Stimulated activated CD8-positive, alpha-beta memory T cell treated with anti-CD3 and anti-CD28 coated beads, Interleukin-12 subunit alpha, Interleukin-12 subunit beta, amount 100 ng/mL, for 4 hours (primary cell): ENCODE measurements around the gene SERPIND1.
"Not testable (repeated sequence)": the region's sequence is repeated elsewhere in the genome, so short reads cannot be mapped to it uniquely, and the experiment has no call there.

Source experiments
- DNase-seq: peaks from one replicate; pipeline ENCODE4 v3.0.0-alpha.2; 2020; ENCODE audit warnings: low read depth

Gene SERPIND1

DNA sequence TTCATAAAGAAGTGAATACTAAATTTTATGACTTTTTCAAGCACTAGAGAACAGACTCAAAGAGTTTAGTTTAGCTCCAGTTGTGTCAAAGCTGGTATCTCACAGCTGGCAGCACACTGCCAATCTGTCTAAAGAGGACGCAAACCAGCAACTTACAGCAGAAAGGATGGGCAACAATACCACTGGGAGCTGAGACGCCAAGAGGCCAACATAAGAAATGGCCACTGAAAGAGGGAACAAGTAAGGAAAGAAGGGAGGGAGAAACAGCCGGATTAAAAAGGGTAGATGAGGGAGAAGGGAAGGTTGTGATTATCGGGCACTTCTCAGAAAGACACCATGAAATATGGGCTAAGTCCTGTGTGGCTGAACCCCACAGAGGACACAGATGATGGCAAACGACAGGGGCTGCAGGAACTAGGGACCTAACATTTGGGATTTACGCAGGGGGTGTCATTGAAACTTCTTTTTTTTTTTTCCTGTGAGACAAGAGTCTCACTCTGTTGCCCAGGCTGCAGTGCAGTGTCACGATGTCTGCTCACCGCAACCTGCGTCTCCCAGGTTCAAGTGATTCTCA lies 41.7 kb downstream of the SERPIND1 start:
- DNase-seq, result no peak

GRCh38 chr22:20816559-20816958 lies 42.6 kb downstream of the SERPIND1 start:
- DNase-seq, result no peak

DNA sequence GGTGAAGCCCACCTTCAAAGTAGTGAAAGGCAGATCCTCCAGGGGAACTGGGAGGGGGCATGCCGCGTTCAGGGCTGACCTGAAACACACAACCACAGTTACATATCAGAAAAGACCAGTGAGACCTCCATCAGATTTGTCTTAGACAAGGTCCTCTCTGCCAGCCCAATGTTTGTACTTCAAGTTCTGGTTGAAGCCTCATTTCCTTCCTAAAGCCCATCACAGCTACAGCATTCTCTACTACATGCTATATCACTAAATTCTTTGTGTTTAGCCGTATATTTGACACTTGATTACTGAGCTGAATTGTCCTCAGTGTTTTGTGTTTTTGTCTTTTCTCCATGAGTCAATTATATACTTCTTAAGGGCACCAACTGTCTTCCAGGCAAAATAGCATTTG lies 44.6 kb downstream of the SERPIND1 start:
- DNase-seq, result no peak

DNA sequence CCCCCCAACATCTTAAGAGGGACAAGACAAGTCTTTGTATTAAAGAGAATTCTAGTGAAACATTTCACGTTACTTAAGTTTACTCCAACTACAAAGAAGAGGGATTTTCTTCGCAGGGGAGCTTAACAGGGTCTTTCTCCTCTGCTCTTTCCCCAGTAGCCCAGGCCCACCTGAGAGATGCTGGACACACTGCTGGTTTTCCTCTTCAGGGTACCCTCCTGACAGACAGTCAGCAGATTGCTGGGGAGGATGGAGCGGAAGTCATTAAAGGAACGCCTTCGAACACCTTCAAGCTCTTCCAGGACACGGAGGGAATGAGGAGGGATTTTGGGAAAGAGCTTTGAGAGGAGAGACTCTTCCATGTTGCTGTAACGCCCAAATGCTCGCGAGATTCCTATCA lies 45.6 kb downstream of the SERPIND1 start:
- no peak for DNase-seq

GRCh38 chr22:20821717-20822239 lies 47.9 kb downstream of the SERPIND1 start:
- not testable (repeated sequence) for DNase-seq

GRCh38 chr22:20822240-20822639 lies 48.3 kb downstream of the SERPIND1 start:
- DNase-seq, result no peak

DNA sequence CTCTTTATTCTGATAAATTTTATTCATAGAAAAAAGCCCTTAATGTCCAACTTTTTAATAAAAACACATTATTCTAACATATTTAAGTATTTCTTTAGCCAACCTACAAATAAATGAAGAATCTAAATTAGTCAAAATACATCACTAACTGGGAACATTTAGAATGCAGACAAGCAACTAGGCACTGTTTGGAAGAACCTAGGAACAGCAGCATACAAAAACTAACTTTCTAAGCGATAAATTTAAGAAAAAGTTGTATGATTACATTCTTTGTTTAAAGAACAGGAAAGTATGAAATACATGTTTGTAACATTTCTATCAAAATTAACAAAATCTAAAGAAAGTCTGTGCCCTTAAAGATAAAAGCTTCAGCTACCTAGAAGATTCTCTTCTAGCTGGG lies 49.4 kb downstream of the SERPIND1 start:
- no peak for DNase-seq

DNA sequence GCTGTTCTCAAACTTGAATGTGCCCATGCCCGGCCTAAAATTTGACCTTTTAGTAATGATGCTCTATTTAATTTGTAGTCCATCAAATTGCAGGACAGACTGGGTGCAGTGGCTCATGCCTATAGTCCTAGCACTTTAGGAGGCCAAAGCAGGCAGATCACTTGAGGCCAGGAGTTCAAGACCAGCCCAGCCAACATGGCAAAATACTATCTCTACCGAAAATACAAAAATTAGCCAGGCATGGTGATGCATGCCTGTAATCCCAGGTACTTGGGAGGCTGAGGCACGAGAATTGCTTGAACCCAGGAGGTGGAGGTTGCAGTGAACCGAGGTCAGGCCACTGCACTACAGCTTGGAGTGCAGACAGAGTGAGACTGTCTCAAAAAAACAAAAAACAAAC lies 51.3 kb downstream of the SERPIND1 start:
- DNase-seq, result not testable (repeated sequence)

GRCh38 chr22:20825624-20826023 lies 51.7 kb downstream of the SERPIND1 start:
- no peak for DNase-seq

DNA sequence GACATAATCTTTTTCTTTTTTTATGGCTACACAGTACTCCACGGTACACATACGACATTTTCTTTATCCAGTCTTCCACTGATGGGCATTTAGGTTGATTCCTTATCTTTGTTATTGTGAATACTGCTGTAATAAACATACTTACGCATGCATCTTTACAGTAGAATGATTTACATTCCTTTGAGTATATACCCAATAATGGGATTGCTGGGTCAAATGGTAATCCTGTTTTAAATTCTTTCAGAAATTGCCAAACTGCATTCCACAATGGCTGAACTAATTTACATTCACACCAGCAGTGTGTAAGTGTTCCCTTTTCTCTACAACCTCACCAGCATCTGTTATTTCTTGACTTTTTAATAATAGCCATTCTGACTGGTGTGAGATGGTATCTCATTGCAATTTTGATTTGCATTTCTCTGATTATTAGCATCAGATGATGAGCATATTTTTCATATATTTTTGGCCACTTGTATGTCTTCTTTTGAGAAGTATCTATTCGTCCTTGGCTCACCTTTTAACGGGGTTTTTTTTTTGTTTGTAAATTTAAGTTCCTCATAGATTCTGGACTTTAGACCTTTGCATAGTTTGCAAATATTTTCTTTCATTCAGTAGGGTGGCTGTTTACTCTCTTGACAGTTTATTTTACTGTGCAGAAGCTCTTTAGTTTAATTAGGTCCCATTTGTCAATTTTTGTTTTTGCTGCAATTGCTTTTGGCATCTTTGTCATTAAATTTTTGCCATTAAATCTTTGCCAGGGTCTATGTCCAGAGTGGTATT lies 52.6 kb downstream of the SERPIND1 start:
- DNase-seq, result not testable (repeated sequence)

- DNase-seq, result no peak
Measured at GRCh38 chr22:20829491-20830134, 55.7 kb downstream of the SERPIND1 start.

GRCh38 chr22:20833225-20833665 lies 59.3 kb downstream of the SERPIND1 start:
- DNase-seq, result no peak

- no peak for DNase-seq
Measured at GRCh38 chr22:20834206-20834605, 60.3 kb downstream of the SERPIND1 start.

DNA sequence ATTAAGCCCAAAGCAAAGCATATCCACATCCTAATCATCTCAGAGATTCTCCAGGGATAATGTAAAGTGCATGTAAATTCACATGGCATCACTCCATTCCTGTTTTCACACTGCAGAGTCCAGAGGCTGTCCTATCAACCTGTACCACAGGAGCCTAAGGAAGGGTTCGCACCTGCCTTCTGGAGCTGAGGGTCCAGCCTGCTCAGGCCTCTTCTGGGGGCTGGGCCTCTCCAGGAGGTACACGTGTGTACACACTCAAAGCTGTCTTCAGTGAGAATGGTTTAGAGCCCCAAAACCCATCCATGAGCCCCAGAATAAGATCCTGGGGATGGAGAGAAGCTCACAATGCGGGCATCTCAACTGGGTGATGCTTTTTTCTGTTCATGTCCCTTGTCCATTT lies 60.8 kb downstream of the SERPIND1 start:
- no peak for DNase-seq
